22Rv1 (cell line): Measurements from ENCODE around the gene SPAG17.
A peak's percentile ranks its signal among the peaks of the same experiment; 100 is the strongest.
"Not testable (repeated sequence)": the region's sequence is repeated elsewhere in the genome, so short reads cannot be mapped to it uniquely, and the experiment has no call there.

Experiments used
- H3K27ac ChIP-seq: fragments of 450-650 bp; 2 replicates; pipeline ENCODE4 v1.5.1; 2017
- CTCF ChIP-seq: fragments of 450-650 bp; IDR thresholded peaks from 2 replicates; pipeline ENCODE4 v1.5.1; 2017; ENCODE audit warnings: mild to moderate bottlenecking
- ZFX ChIP-seq: fragments of 450-650 bp; IDR thresholded peaks from 2 replicates; pipeline ENCODE4 v1.6.1; 2017; ENCODE audit warnings: antibody characterized with exemption, borderline replicate concordance

Gene SPAG17

GRCh38 chr1:117933769-117934168 lies 251.3 kb downstream of the SPAG17 start:
- H3K27ac ChIP-seq: no peak overlapping the region
- TF ChIP-seq CTCF (no peak), ZFX (no peak)

- TF ChIP-seq CTCF (no peak), ZFX (no peak)
- H3K27ac ChIP-seq: no peak overlapping the region
Observed at GRCh38 chr1:117932576-117932975, 252.5 kb downstream of the SPAG17 start.

- peak overlapping the region; percentile 79 for H3K27ac ChIP-seq
- TF ChIP-seq CTCF: no peak
Observed at GRCh38 chr1:117930484-117930883, 254.5 kb downstream of the SPAG17 start.

- TF ChIP-seq CTCF (no peak), ZFX (no peak)
- peak overlapping the region; percentile 79 for H3K27ac ChIP-seq
Observed at GRCh38 chr1:117930173-117930447, 254.9 kb downstream of the SPAG17 start.

- TF ChIP-seq CTCF: no peak
- no peak for TF ChIP-seq ZFX
- H3K27ac ChIP-seq: peak within 1 kb of the TSS; percentile 79
Observed at GRCh38 chr1:117929343-117930172, 255.5 kb downstream of the SPAG17 start, which contains the start of the genes GDAP2 and WDR3. Gene GDAP2, minus strand, starts transcription at chr1:117929621. Its CDS starts 9,264 bp downstream, at chr1:117920357. Gene WDR3, plus strand, starts transcription at chr1:117929739. Its CDS starts 3,581 bp downstream, at chr1:117933320.

- peak overlapping the region; percentile 79 for H3K27ac ChIP-seq
- TF ChIP-seq ZFX (no peak), CTCF (peak; percentile 35)
Observed at GRCh38 chr1:117928881-117929342, 256.1 kb downstream of the SPAG17 start.

- H3K27ac ChIP-seq: no peak overlapping the region
- TF ChIP-seq ZFX (no peak), CTCF (no peak)
Observed at GRCh38 chr1:117925981-117926380, 259.0 kb downstream of the SPAG17 start.

GRCh38 chr1:117922717-117923116 lies 262.3 kb downstream of the SPAG17 start:
- H3K27ac ChIP-seq: not testable (repeated sequence)
